OCI-LY1 (cell line): ENCODE measurements around the gene PTK7.

Source experiments
- H2AFZ ChIP-seq: fragments of 200-600 bp; sonication (generic), shearing (Covaris generic); 2 replicates; pipeline ENCODE4 v1.6.0; 2014; ENCODE audit warnings: antibody characterized with exemption, mild to moderate bottlenecking, low read length
- H3F3A ChIP-seq: fragments of 200-600 bp; sonication (generic), shearing (Covaris generic); 2 replicates; pipeline ENCODE4 v1.6.0; 2014; ENCODE audit warnings: mild to moderate bottlenecking, antibody characterized with exemption, low read length, moderate library complexity; ENCODE audit not compliant: insufficient read depth
- H3K27ac ChIP-seq: fragments of 200-600 bp; sonication (generic); 2 replicates; pipeline ENCODE4 v1.5.1; 2014; ENCODE audit warnings: low read length, mixed run types, mild to moderate bottlenecking, low read depth; ENCODE audit not compliant: poor library complexity, severe bottlenecking
- H3K27me3 ChIP-seq: fragments of 200-600 bp; sonication (generic); 2 replicates; pipeline ENCODE4 v1.6.0; 2014; ENCODE audit warnings: antibody characterized with exemption, mild to moderate bottlenecking, low read length, moderate library complexity; ENCODE audit not compliant: insufficient read depth
- H3K36me3 ChIP-seq: fragments of 200-600 bp; sonication (generic); 2 replicates; pipeline ENCODE4 v1.6.1; 2014; ENCODE audit warnings: mild to moderate bottlenecking, antibody characterized with exemption, low read length, moderate library complexity, mixed read lengths; ENCODE audit not compliant: insufficient read depth
- H3K4me1 ChIP-seq: fragments of 200-600 bp; sonication (generic); 2 replicates; pipeline ENCODE4 v1.5.1; 2014; ENCODE audit warnings: mild to moderate bottlenecking, low read length, moderate library complexity; ENCODE audit not compliant: insufficient read depth, severe bottlenecking
- H3K4me2 ChIP-seq: fragments of 200-600 bp; sonication (generic), shearing (Covaris generic); 2 replicates; pipeline ENCODE4 v1.6.1; 2014; ENCODE audit warnings: low read length
- H3K4me3 ChIP-seq: fragments of 200-600 bp; sonication (generic); 2 replicates; pipeline ENCODE4 v1.5.1; 2014; ENCODE audit warnings: low read length, low read depth, mild to moderate bottlenecking, mixed read lengths; ENCODE audit not compliant: poor library complexity, severe bottlenecking
- H3K79me2 ChIP-seq: fragments of 200-600 bp; shearing (Covaris generic); 2 replicates; pipeline ENCODE4 v1.6.1; 2016; ENCODE audit warnings: mixed run types, low read length, mixed read lengths; ENCODE audit not compliant: insufficient read depth
- H3K9ac ChIP-seq: fragments of 200-600 bp; sonication (generic), shearing (Covaris generic); 2 replicates; pipeline ENCODE4 v1.6.1; 2014; ENCODE audit warnings: mild to moderate bottlenecking, low read length, mixed read lengths
- H3K9me2 ChIP-seq: fragments of 200-600 bp; sonication (generic), shearing (Covaris generic); 2 replicates; pipeline ENCODE4 v1.6.1; 2014; ENCODE audit warnings: low read depth, mild to moderate bottlenecking, low read length, mixed read lengths
- H3K9me3 ChIP-seq: fragments of 200-600 bp; shearing (Covaris generic); 2 replicates; pipeline ENCODE4 v1.6.1; 2014; ENCODE audit warnings: low read length, mixed read lengths
- H4K20me1 ChIP-seq: fragments of 200-600 bp; sonication (generic), shearing (Covaris generic); 2 replicates; pipeline ENCODE4 v1.6.0; 2016; ENCODE audit warnings: mild to moderate bottlenecking, low read length; ENCODE audit not compliant: insufficient read depth
- CTCF ChIP-seq: fragments of 200-600 bp; sonication (generic), shearing (Covaris generic); IDR thresholded peaks from 2 replicates; pipeline ENCODE4 v1.5.1; 2017; ENCODE audit warnings: mild to moderate bottlenecking, antibody characterized with exemption, low read length, moderate library complexity, mixed read lengths
- EZH2 ChIP-seq: fragments of 200-600 bp; sonication (generic), shearing (Covaris generic); IDR thresholded peaks from 2 replicates; pipeline ENCODE4 v1.8.0; 2017; ENCODE audit warnings: borderline replicate concordance, mixed run types, mild to moderate bottlenecking, antibody characterized with exemption, low read length, moderate library complexity, mixed read lengths

The PTK7 gene

GRCh38 chr6:43075670-43076463, at the start of gene PTK7:
TSS of gene PTK7 (plus strand) at chr6:43076314. CDS start at chr6:43076489, 175 bp downstream.
- Histone ChIP-seq H3K36me3 (no peaks in the 10 kb centered on the region), H3K9me2 (no peaks in the 10 kb centered on the region), H3K27ac (no peak within 1 kb of the TSS), H3K27me3 (no peaks in the 10 kb centered on the region), H4K20me1 (no peaks in the 10 kb centered on the region), H3K9me3 (no peaks in the 10 kb centered on the region), H3F3A (no peaks in the 10 kb centered on the region), H2AFZ (no peak within 1 kb of the TSS), H3K79me2 (no peaks in the 10 kb centered on the region), H3K9ac (no peak within 1 kb of the TSS; the same call in 1 of the 2 replicates), H3K4me2 (peak within 1 kb of the TSS; percentile 51), H3K4me3 (peak within 1 kb of the TSS; percentile 50), H3K4me1 (peaks cover 8% of the 10 kb centered on the region)
- TF ChIP-seq EZH2 = no peak
- TF ChIP-seq CTCF = no peak

- TF ChIP-seq CTCF (no peak), EZH2 (no peak)
Observed at GRCh38 chr6:43026365-43026764, 49.7 kb upstream of the PTK7 start.

GRCh38 chr6:43029120-43029519, 47.0 kb upstream of the PTK7 start:
- no peaks in the 10 kb centered on the region for H4K20me1 ChIP-seq
- H3K27me3 ChIP-seq = no peaks in the 10 kb centered on the region
- TF ChIP-seq EZH2 (no peak), CTCF (no peak)
- H3K4me1 ChIP-seq = no peaks in the 10 kb centered on the region
- H3K79me2 ChIP-seq = no peaks in the 10 kb centered on the region
- no peak overlapping the region for H2AFZ ChIP-seq
- H3K4me2 ChIP-seq = no peak overlapping the region
- H3K36me3 ChIP-seq = peaks cover 89% of the 10 kb centered on the region
- no peaks in the 10 kb centered on the region for H3K9me3 ChIP-seq
- no peaks in the 10 kb centered on the region for H3F3A ChIP-seq
- no peaks in the 10 kb centered on the region for H3K9me2 ChIP-seq
- H3K9ac ChIP-seq = no peak overlapping the region
- H3K27ac ChIP-seq = no peak overlapping the region
- no peak overlapping the region for H3K4me3 ChIP-seq

More at GRCh38 chr6:43026365-43026764, 49.7 kb upstream of the PTK7 start:
- Histone ChIP-seq H4K20me1 (no peaks in the 10 kb centered on the region), H3F3A (no peaks in the 10 kb centered on the region), H3K27ac (no peak overlapping the region), H2AFZ (no peak overlapping the region), H3K4me2 (no peak overlapping the region), H3K36me3 (peaks cover 80% of the 10 kb centered on the region), H3K9ac (no peak overlapping the region), H3K79me2 (peaks cover 14% of the 10 kb centered on the region; the same call in 1 of the 2 replicates), H3K4me3 (no peak overlapping the region), H3K9me3 (no peaks in the 10 kb centered on the region), H3K9me2 (no peaks in the 10 kb centered on the region), H3K4me1 (peaks cover 13% of the 10 kb centered on the region), H3K27me3 (no peaks in the 10 kb centered on the region)
